ENCODE measurements around the gene TRIM65. TPM values are rescaled to one million over a fixed set of nuclear protein-coding genes. Genes with fewer than 3 reads are reported as not detected.

TRIM65 gene
- total and polyA plus RNA-seq, 2 of the 13 experiments (the other 11 are each of a cell fraction or from before 2014, with no cell fraction given): 10.3 to 22.4 TPM

DNA sequence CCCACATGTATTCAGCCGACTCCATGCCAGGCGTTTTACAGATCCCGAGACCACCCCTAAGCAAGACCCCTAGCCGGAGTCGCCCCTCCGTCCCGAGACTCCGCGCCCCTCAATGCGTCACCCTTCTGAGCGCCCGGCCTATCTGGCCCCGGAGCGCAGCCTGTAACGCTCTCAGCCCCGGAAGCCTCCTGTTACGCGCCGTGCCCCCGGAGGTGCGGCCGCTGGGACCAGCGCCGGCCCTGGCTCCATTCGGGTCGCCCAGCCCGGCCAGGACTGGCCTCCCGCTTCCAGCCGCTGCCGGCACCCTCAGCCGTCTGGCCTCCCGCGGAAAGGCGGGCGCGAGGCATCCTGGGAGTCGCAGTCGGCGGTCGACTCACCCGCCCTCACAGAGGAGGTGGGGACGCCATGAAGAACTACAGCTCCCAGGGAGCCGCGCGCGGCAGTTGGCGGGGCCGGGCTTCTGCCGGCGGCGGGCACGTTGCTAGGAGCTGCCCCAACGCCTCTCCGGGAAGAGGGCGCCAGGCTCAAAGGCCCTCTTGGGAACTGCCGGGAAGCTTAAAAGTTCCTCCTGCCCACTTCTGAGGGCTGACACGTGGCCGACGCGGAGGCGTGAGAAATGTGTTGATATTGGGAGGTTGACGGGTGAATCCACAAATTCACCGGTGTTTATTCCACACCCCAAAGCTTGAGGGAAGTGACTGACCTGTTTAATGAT, 44.1 kb upstream of the TRIM65 start, which contains the start of gene FBF1 (continued):
- TF ChIP-seq NRL (CRISPR knock-in tag; IDR thresholded peaks at IDR 0.05; ENCODE audit: borderline replicate concordance): peak; percentile 95; the same call in 1 of the 2 replicates
- peak; percentile 48; the same call in 1 of the 2 replicates for TF ChIP-seq ZFP36L2 (CRISPR knock-in tag; IDR thresholded peaks at IDR 0.05)
- no peak for TF ChIP-seq ZNF10 (CRISPR knock-in tag; IDR thresholded peaks at IDR 0.05; ENCODE audit: borderline replicate concordance, low read depth)
- TF ChIP-seq, protein P1, sequence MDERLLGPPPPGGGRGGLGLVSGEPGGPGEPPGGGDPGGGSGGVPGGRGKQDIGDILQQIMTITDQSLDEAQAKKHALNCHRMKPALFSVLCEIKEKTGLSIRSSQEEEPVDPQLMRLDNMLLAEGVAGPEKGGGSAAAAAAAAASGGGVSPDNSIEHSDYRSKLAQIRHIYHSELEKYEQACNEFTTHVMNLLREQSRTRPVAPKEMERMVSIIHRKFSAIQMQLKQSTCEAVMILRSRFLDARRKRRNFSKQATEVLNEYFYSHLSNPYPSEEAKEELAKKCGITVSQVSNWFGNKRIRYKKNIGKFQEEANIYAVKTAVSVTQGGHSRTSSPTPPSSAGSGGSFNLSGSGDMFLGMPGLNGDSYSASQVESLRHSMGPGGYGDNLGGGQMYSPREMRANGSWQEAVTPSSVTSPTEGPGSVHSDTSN (CRISPR knock-in tag; IDR thresholded peaks at IDR 0.05): no peak
- TF ChIP-seq, protein P2, sequence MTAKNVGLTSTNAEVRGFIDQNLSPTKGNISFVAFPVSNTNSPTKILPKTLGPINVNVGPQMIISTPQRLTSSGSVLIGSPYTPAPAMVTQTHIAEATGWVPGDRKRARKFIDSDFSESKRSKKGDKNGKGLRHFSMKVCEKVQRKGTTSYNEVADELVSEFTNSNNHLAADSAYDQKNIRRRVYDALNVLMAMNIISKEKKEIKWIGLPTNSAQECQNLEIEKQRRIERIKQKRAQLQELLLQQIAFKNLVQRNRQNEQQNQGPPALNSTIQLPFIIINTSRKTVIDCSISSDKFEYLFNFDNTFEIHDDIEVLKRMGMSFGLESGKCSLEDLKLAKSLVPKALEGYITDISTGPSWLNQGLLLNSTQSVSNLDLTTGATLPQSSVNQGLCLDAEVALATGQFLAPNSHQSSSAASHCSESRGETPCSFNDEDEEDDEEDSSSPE (CRISPR knock-in tag; IDR thresholded peaks at IDR 0.05): peak; percentile 98
- TF ChIP-seq ZNF501 (CRISPR knock-in tag; IDR thresholded peaks at IDR 0.05): peak; percentile 97
- no peak for TF ChIP-seq CBX1 (IDR thresholded peaks at IDR 0.05; ENCODE audit: low read depth)
- TF ChIP-seq, protein P3, sequence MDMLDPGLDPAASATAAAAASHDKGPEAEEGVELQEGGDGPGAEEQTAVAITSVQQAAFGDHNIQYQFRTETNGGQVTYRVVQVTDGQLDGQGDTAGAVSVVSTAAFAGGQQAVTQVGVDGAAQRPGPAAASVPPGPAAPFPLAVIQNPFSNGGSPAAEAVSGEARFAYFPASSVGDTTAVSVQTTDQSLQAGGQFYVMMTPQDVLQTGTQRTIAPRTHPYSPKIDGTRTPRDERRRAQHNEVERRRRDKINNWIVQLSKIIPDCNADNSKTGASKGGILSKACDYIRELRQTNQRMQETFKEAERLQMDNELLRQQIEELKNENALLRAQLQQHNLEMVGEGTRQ (IDR thresholded peaks at IDR 0.05; ENCODE audit: low read depth, low read length): 0 out of 2 replicates have a peak, but pooled peaks have one; percentile 3
- TF ChIP-seq, protein P3 (CRISPR knock-in tag; IDR thresholded peaks at IDR 0.05; ENCODE audit: borderline replicate concordance): no peak
- peak; percentile 75 for TF ChIP-seq POLR2AphosphoS5 (IDR thresholded peaks at IDR 0.05; ENCODE audit: low read depth, low read length)
- peak; percentile 65; the same call in 1 of the 2 replicates for TF ChIP-seq YEATS4 (CRISPR knock-in tag; IDR thresholded peaks at IDR 0.05; ENCODE audit: borderline replicate concordance)
- no peak for TF ChIP-seq NPAS2 (CRISPR knock-in tag; IDR thresholded peaks at IDR 0.05; ENCODE audit: borderline replicate concordance)
- TF ChIP-seq ZNF558 (CRISPR knock-in tag; IDR thresholded peaks at IDR 0.05; ENCODE audit: borderline replicate concordance): no peak; the same call in 1 of the 2 replicates
- no peak for TF ChIP-seq ATF7 (IDR thresholded peaks at IDR 0.05)
- no peak; the same call in 1 of the 2 replicates for TF ChIP-seq ATF7 (CRISPR knock-in tag; IDR thresholded peaks at IDR 0.05)
- TF ChIP-seq, protein P4, sequence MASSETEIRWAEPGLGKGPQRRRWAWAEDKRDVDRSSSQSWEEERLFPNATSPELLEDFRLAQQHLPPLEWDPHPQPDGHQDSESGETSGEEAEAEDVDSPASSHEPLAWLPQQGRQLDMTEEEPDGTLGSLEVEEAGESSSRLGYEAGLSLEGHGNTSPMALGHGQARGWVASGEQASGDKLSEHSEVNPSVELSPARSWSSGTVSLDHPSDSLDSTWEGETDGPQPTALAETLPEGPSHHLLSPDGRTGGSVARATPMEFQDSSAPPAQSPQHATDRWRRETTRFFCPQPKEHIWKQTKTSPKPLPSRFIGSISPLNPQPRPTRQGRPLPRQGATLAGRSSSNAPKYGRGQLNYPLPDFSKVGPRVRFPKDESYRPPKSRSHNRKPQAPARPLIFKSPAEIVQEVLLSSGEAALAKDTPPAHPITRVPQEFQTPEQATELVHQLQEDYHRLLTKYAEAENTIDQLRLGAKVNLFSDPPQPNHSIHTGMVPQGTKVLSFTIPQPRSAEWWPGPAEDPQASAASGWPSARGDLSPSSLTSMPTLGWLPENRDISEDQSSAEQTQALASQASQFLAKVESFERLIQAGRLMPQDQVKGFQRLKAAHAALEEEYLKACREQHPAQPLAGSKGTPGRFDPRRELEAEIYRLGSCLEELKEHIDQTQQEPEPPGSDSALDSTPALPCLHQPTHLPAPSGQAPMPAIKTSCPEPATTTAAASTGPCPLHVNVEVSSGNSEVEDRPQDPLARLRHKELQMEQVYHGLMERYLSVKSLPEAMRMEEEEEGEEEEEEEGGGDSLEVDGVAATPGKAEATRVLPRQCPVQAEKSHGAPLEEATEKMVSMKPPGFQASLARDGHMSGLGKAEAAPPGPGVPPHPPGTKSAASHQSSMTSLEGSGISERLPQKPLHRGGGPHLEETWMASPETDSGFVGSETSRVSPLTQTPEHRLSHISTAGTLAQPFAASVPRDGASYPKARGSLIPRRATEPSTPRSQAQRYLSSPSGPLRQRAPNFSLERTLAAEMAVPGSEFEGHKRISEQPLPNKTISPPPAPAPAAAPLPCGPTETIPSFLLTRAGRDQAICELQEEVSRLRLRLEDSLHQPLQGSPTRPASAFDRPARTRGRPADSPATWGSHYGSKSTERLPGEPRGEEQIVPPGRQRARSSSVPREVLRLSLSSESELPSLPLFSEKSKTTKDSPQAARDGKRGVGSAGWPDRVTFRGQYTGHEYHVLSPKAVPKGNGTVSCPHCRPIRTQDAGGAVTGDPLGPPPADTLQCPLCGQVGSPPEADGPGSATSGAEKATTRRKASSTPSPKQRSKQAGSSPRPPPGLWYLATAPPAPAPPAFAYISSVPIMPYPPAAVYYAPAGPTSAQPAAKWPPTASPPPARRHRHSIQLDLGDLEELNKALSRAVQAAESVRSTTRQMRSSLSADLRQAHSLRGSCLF (CRISPR knock-in tag; IDR thresholded peaks at IDR 0.05; ENCODE audit: borderline replicate concordance): no peak
- TF ChIP-seq, protein P5, sequence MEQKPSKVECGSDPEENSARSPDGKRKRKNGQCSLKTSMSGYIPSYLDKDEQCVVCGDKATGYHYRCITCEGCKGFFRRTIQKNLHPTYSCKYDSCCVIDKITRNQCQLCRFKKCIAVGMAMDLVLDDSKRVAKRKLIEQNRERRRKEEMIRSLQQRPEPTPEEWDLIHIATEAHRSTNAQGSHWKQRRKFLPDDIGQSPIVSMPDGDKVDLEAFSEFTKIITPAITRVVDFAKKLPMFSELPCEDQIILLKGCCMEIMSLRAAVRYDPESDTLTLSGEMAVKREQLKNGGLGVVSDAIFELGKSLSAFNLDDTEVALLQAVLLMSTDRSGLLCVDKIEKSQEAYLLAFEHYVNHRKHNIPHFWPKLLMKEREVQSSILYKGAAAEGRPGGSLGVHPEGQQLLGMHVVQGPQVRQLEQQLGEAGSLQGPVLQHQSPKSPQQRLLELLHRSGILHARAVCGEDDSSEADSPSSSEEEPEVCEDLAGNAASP (CRISPR knock-in tag; IDR thresholded peaks at IDR 0.05; ENCODE audit: borderline replicate concordance): peak; percentile 68; the same call in 1 of the 2 replicates
- TF ChIP-seq ZNF546 (CRISPR knock-in tag; conservative IDR thresholded peaks at IDR 0.05): peak; percentile 95

All from HepG2 (cell line).